Left lung (tissue), 10 donors: Measurements from ENCODE around the gene GTF3C6. TPM values are rescaled to one million over a fixed set of nuclear protein-coding genes. Genes with fewer than 3 reads are reported as not detected.
"Not testable (repeated sequence)": the region's sequence is repeated elsewhere in the genome, so short reads cannot be mapped to it uniquely, and the experiment has no call there.

Experiments
- ATAC-seq: fragments of 200-7000 bp; cut with Tn5 transposase; one replicate; pipeline ENCODE4 v1.9.1; 2020; ENCODE audit warnings: moderate library complexity
- DNase-seq, 4 donors: peaks; one replicate each; pipeline ENCODE4 v3.0.0-alpha.2; 2013 to 2020
- H3K27ac ChIP-seq, 2 donors: fragments of 200-600 bp; sonication (generic) in 1 of 2; one replicate each; pipeline versions ENCODE4 v1.5.0 to v1.8.0; 2020 to 2021
- H3K27me3 ChIP-seq, 2 donors: fragments of 200-600 bp; sonication (generic) in 1 of 2; one replicate each; pipeline versions ENCODE4 v1.5.0 to v1.8.0; 2020 to 2021
- H3K36me3 ChIP-seq, 2 donors: fragments of 200-600 bp; sonication (generic) in 1 of 2; one replicate each; pipeline versions ENCODE4 v1.5.0 to v1.8.0; 2020 to 2021
- H3K4me1 ChIP-seq, 2 donors: fragments of 200-600 bp; one replicate each; pipeline ENCODE4 v1.8.0; 2021
- H3K4me3 ChIP-seq, 2 donors: fragments of 200-600 bp; sonication (generic) in 1 of 2; one replicate each; pipeline versions ENCODE4 v1.5.0 to v1.8.0; 2020 to 2021; ENCODE audit warnings: mild to moderate bottlenecking in 1 of 2
- H3K9me3 ChIP-seq, 2 donors: fragments of 200-600 bp; sonication (generic) in 1 of 2; one replicate each; pipeline versions ENCODE4 v1.5.0 to v1.8.0; 2020 to 2021
- CTCF ChIP-seq, 2 donors: fragments of 200-600 bp; sonication (generic) in 1 of 2; IDR thresholded peaks; one replicate each; pipeline versions ENCODE4 v1.5.0 to v1.8.0; 2021; ENCODE audit warnings: antibody characterized with exemption in 2 of 2
- intact Hi-C, 2 donors: fragments of 100-400 bp; cut with DNase I; formaldehyde crosslinking; loops; one replicate each; pipeline versions ENCODE4 v1.11.2 to v1.14.2; 2022
- polyA plus RNA-seq, 6 donors: library from polyadenylated mRNA; unstranded; fragments of 120-200 nt; gene quantifications; one replicate each; pipeline ENCODE4 v1.2.1, GENCODE V29; 2013; ENCODE audit not compliant: insufficient read length in 6 of 6
- total RNA-seq, 2 donors: library from RNA; stranded (reverse); fragmentation: NEBNext Ultra II Directional; extraction: Animal tissue kit (Norgen Biotek cat#: 25700); gene quantifications; one replicate each; pipeline ENCODE4 v1.2.1, GENCODE V29; 2021
- donor health status: DM: no; HTN: yes; CAD: no.
- donor health status: DM: no; HTN: no; CAD: no.

GTF3C6 gene
- total and polyA plus RNA-seq, 8 donors, result 64.8 to 79.1 (median 69.7) TPM

GRCh38 chr6:111013144-111013915 lies 54.8 kb downstream of the GTF3C6 start:
- no peaks in the 10 kb centered on the region for H3K27me3 ChIP-seq
- H3K36me3 ChIP-seq, result peaks cover 0 to 69% of the 10 kb centered on the region in 2 donors
- ATAC-seq (no peak), DNase-seq (no peak)
- intact Hi-C loops, result no loop called here
- H3K4me1 ChIP-seq, result no peaks in the 10 kb centered on the region
- no peak overlapping the region for H3K27ac ChIP-seq
- no peak for TF ChIP-seq CTCF (IDR thresholded peaks at IDR 0.05)
- no peaks in the 10 kb centered on the region for H3K9me3 ChIP-seq
- H3K4me3 ChIP-seq, result no peak overlapping the region

- DNase-seq (no peak), ATAC-seq (no peak)
- H3K36me3 ChIP-seq, result peaks cover 0 to 71% of the 10 kb centered on the region in 2 donors
- no peaks in the 10 kb centered on the region for H3K9me3 ChIP-seq
- H3K4me1 ChIP-seq, result no peaks in the 10 kb centered on the region
- H3K27me3 ChIP-seq, result no peaks in the 10 kb centered on the region
- TF ChIP-seq CTCF (IDR thresholded peaks at IDR 0.05), result no peak
- intact Hi-C loops, result no loop called here
- no peak overlapping the region for H3K4me3 ChIP-seq
- H3K27ac ChIP-seq, result no peak overlapping the region
These were observed 57.1 kb downstream of the GTF3C6 start for GRCh38 chr6:111015389-111016124.

- intact Hi-C loops, H3K27ac ChIP-seq, H3K9me3 ChIP-seq, DNase-seq, H3K27me3 ChIP-seq, ATAC-seq, H3K4me3 ChIP-seq, H3K4me1 ChIP-seq: not testable (repeated sequence)
- H3K36me3 ChIP-seq, result peaks cover 0 to 64% of the 10 kb centered on the region in 2 donors
These were observed 58.7 kb downstream of the GTF3C6 start for GRCh38 chr6:111017241-111017640.

Other genes with a start within 250 kb of the GTF3C6 start
- 10 to 100 TPM; 18.4 to 21.3 TPM for gene CDK19, start 143.2 kb upstream of the GTF3C6 start, total RNA-seq
- gene CDK19, start 143.2 kb upstream of the GTF3C6 start, polyA plus RNA-seq, result 10 to 100 TPM; 33.5 to 46.1 (median 41.1) TPM
- gene AMD1, start 83.9 kb upstream of the GTF3C6 start, total RNA-seq, result 10 to 100 TPM; 45.4 to 99.9 TPM
- 10 to 100 TPM; 57.0 to 63.6 (median 58.7) TPM for gene AMD1, start 83.9 kb upstream of the GTF3C6 start, polyA plus RNA-seq
- 10 to 100 TPM; 20.8 to 28.3 TPM for gene RPF2, start 23.3 kb downstream of the GTF3C6 start, total RNA-seq
- gene RPF2, start 23.3 kb downstream of the GTF3C6 start, polyA plus RNA-seq, result 10 to 100 TPM; 27.3 to 36.0 (median 29.8) TPM
- 1 to 10 TPM; 7.2 to 8.5 TPM for gene SLC16A10, start 128.8 kb downstream of the GTF3C6 start, total RNA-seq
- gene SLC16A10, start 128.8 kb downstream of the GTF3C6 start, polyA plus RNA-seq, result 1 to 10 TPM; 5.9 to 9.7 (median 8.0) TPM